H9 (cell line): Measurements from ENCODE around the gene VASH1. TPM values are rescaled to one million over a fixed set of nuclear protein-coding genes. Genes with fewer than 3 reads are reported as not detected.

Source experiments
- DNase-seq: peaks from one replicate; pipeline ENCODE4 v3.0.0-alpha.2; 2017
- H2AFZ ChIP-seq: one replicate; pipeline ENCODE4 v1.6.1; 2013; ENCODE audit warnings: mild to moderate bottlenecking, low read length, control low read depth, moderate library complexity
- H2AK5ac ChIP-seq: 2 replicates; pipeline ENCODE4 v1.6.1; 2013; ENCODE audit warnings: low read length, control low read depth, mixed read lengths; ENCODE audit not compliant: insufficient read length
- H2BK120ac ChIP-seq: one replicate; pipeline ENCODE4 v1.6.1; 2013; ENCODE audit warnings: low read depth, mild to moderate bottlenecking, low read length, control low read depth, inconsistent platforms; ENCODE audit not compliant: poor library complexity, severe bottlenecking
- H2BK12ac ChIP-seq: 2 replicates; pipeline ENCODE4 v1.6.1; 2013; ENCODE audit warnings: low read length, control low read depth, mixed read lengths, low read depth; ENCODE audit not compliant: insufficient read length
- H2BK15ac ChIP-seq: 2 replicates; pipeline ENCODE4 v1.6.1; 2013; ENCODE audit warnings: low read depth, low read length, control low read depth
- H2BK20ac ChIP-seq: one replicate; pipeline ENCODE4 v1.6.1; 2013; ENCODE audit warnings: low read depth, mild to moderate bottlenecking, low read length, control low read depth, inconsistent platforms; ENCODE audit not compliant: poor library complexity, severe bottlenecking
- H2BK5ac ChIP-seq: 2 replicates; pipeline ENCODE4 v1.6.1; 2013; ENCODE audit warnings: low read length, control low read depth, mixed read lengths; ENCODE audit not compliant: insufficient read length
- H3K14ac ChIP-seq: 2 replicates; pipeline ENCODE4 v1.6.1; 2013; ENCODE audit warnings: low read length, control low read depth; ENCODE audit not compliant: insufficient read depth
- H3K18ac ChIP-seq: 2 replicates; pipeline ENCODE4 v1.6.1; 2013; ENCODE audit warnings: low read depth, mild to moderate bottlenecking, mixed read lengths, low read length, control low read depth; ENCODE audit not compliant: insufficient read length
- H3K23ac ChIP-seq: 2 replicates; pipeline ENCODE4 v1.6.1; 2013; ENCODE audit warnings: low read length, control low read depth, mixed read lengths, low read depth; ENCODE audit not compliant: insufficient read length
- H3K23me2 ChIP-seq: 2 replicates; pipeline ENCODE4 v1.6.1; 2013; ENCODE audit warnings: low read depth, mild to moderate bottlenecking, mixed read lengths, low read length, control low read depth; ENCODE audit not compliant: insufficient read length, poor library complexity, severe bottlenecking
- H3K27ac ChIP-seq: 2 replicates; pipeline ENCODE4 v1.5.1; 2013; ENCODE audit warnings: low read length, control low read depth, mixed read lengths, low read depth; ENCODE audit not compliant: insufficient read length
- H3K27me3 ChIP-seq: 2 replicates; pipeline ENCODE4 v1.6.1; 2013; ENCODE audit warnings: low read length, control low read depth, inconsistent platforms; ENCODE audit not compliant: insufficient read depth
- H3K4ac ChIP-seq: 2 replicates; pipeline ENCODE4 v1.6.1; 2013; ENCODE audit warnings: low read depth, mild to moderate bottlenecking, control low read depth, inconsistent platforms, low read length, moderate library complexity
- H3K4me1 ChIP-seq: 2 replicates; pipeline ENCODE4 v1.6.1; 2013; ENCODE audit warnings: low read length, control low read depth, inconsistent platforms; ENCODE audit not compliant: insufficient read depth
- H3K4me2 ChIP-seq: 2 replicates; pipeline ENCODE4 v1.6.1; 2013; ENCODE audit warnings: low read length, control low read depth, mixed read lengths; ENCODE audit not compliant: insufficient read length, insufficient read depth
- H3K56ac ChIP-seq: 2 replicates; pipeline ENCODE4 v1.6.1; 2013; ENCODE audit warnings: low read depth, mild to moderate bottlenecking, mixed read lengths, low read length, control low read depth; ENCODE audit not compliant: insufficient read length
- H3K79me1 ChIP-seq: 2 replicates; pipeline ENCODE4 v1.6.1; 2013; ENCODE audit warnings: low read depth, mild to moderate bottlenecking, moderate library complexity, low read length, control low read depth, inconsistent platforms; ENCODE audit not compliant: insufficient read depth, poor library complexity, severe bottlenecking
- H3K79me2 ChIP-seq: 2 replicates; pipeline ENCODE4 v1.6.1; 2013; ENCODE audit warnings: low read length, control low read depth, inconsistent platforms; ENCODE audit not compliant: insufficient read depth
- H3K9ac ChIP-seq: 2 replicates; pipeline ENCODE4 v1.6.1; 2013; ENCODE audit warnings: low read length, control low read depth, mixed read lengths; ENCODE audit not compliant: insufficient read length; ENCODE audit errors: extremely low read depth
- H3K9me3 ChIP-seq: one replicate; pipeline ENCODE4 v1.6.1; 2013; ENCODE audit warnings: low read depth, low read length, inconsistent platforms; ENCODE audit not compliant: control insufficient read depth
- H3T11ph ChIP-seq: one replicate; pipeline ENCODE4 v1.6.1; 2013; ENCODE audit warnings: mild to moderate bottlenecking, low read length, control low read depth, inconsistent platforms
- H4K20me1 ChIP-seq: one replicate; pipeline ENCODE4 v1.6.1; 2013; ENCODE audit not compliant: control insufficient read depth, insufficient read length, insufficient read depth
- H4K5ac ChIP-seq: 2 replicates; pipeline ENCODE4 v1.6.1; 2013; ENCODE audit warnings: low read depth, mild to moderate bottlenecking, mixed read lengths, low read length, control low read depth; ENCODE audit not compliant: insufficient read length
- H4K8ac ChIP-seq: replicated peaks from 2 replicates; pipeline ENCODE4 v1.6.1; 2013; ENCODE audit warnings: low read length, control low read depth, mixed read lengths, low read depth; ENCODE audit not compliant: insufficient read length
- H4K91ac ChIP-seq: 2 replicates; pipeline ENCODE4 v1.6.1; 2013; ENCODE audit warnings: low read depth, mild to moderate bottlenecking, moderate library complexity, mixed read lengths, low read length, control low read depth; ENCODE audit not compliant: insufficient read length
- H3K27ac Mint-ChIP-seq, 3 experiments: 2 replicates in 2 of 3; 3 replicates in 1 of 3; pipeline ENCODE4 v1.8.0; 2020 to 2021; ENCODE audit warnings: mixed read lengths in 3 of 3, mild to moderate bottlenecking in 1 of 3, moderate library complexity in 1 of 3
- H3K27me3 Mint-ChIP-seq: 2 replicates; pipeline ENCODE4 v1.8.0; 2021; ENCODE audit warnings: low read depth, mild to moderate bottlenecking, moderate library complexity, mixed read lengths
- H3K36me3 Mint-ChIP-seq, 3 experiments: 2 replicates in 2 of 3; 3 replicates in 1 of 3; pipeline ENCODE4 v1.8.0; 2020 to 2021; ENCODE audit warnings: low read depth in 3 of 3, mixed read lengths in 3 of 3; ENCODE audit not compliant: insufficient read depth in 1 of 3
- H3K4me1 Mint-ChIP-seq, 2 experiments: 2 replicates each; pipeline ENCODE4 v1.8.0; 2020; ENCODE audit warnings: mixed read lengths in 2 of 2
- H3K4me3 Mint-ChIP-seq, 2 experiments: 2 replicates in 1 of 2; 3 replicates in 1 of 2; pipeline ENCODE4 v1.8.0; 2020 to 2021; ENCODE audit warnings: mild to moderate bottlenecking in 2 of 2, mixed read lengths in 2 of 2, moderate library complexity in 1 of 2
- H3K9me3 Mint-ChIP-seq, 2 experiments: 2 replicates in 1 of 2; 3 replicates in 1 of 2; pipeline ENCODE4 v1.8.0; 2020; ENCODE audit warnings: mild to moderate bottlenecking in 2 of 2, mixed read lengths in 2 of 2, moderate library complexity in 1 of 2
- CTCF ChIP-seq: fragments of 200-600 bp; sonication (generic); conservative IDR thresholded peaks from 3 replicates; pipeline ENCODE4 v1.8.0; 2021; ENCODE audit warnings: antibody characterized with exemption, mild to moderate bottlenecking
- WGBS: extraction: QIAGEN DNeasy Blood & Tissue Kit; methylation state at CpG from one replicate; pipeline ENCODE4 v1.1.7; 2013; ENCODE audit warnings: missing lambda C conversion rate, low lambda C conversion rate, mixed read lengths; ENCODE audit not compliant: insufficient read length; ENCODE audit errors: extremely low coverage; 5-methylcytosine and 5-hydroxymethylcytosine counted together
- total RNA-seq: library from RNA; stranded (reverse); gene quantifications from 2 replicates; pipeline ENCODE4 v1.2.1, GENCODE V29; 2021

The VASH1 gene
- total RNA-seq, 1 experiment from 2014 or later: 5.8 TPM

- Mint-ChIP-seq H3K4me1 (peaks cover 3 to 4% of the 10 kb centered on the region in 2 experiments), H3K36me3 (no peaks in the 10 kb centered on the region; a peak in 1 of 7 replicates), H3K9me3 (peaks cover 3 to 4% of the 10 kb centered on the region in 2 experiments; a peak in 1 of 5 replicates), H3K27ac (no peak overlapping the region), H3K4me3 (no peak overlapping the region), H3K27me3 (peaks cover 50% of the 10 kb centered on the region)
- H3K9ac ChIP-seq: no peak overlapping the region
- H3K18ac ChIP-seq: no peak overlapping the region
- no peak overlapping the region for H4K91ac ChIP-seq
- H2BK5ac ChIP-seq: no peak overlapping the region
- no peak overlapping the region for H3K4me2 ChIP-seq
- no peak overlapping the region for H3T11ph ChIP-seq
- H3K14ac ChIP-seq: no peak overlapping the region
- WGBS: no CpG with 5 or more reads among the region's 9 CpGs
- no peak overlapping the region for H2BK15ac ChIP-seq
- no peak overlapping the region for H2BK12ac ChIP-seq
- H2AFZ ChIP-seq: no peak overlapping the region
- H3K27ac ChIP-seq: no peak overlapping the region
- no peak for DNase-seq
- no peak overlapping the region for H3K56ac ChIP-seq
- no peaks in the 10 kb centered on the region for H4K20me1 ChIP-seq
- H4K8ac ChIP-seq: no peak overlapping the region
- H2AK5ac ChIP-seq: no peak overlapping the region
- no peak overlapping the region for H4K5ac ChIP-seq
- H3K23ac ChIP-seq: no peak overlapping the region
- H3K23me2 ChIP-seq: no peaks in the 10 kb centered on the region
- no peaks in the 10 kb centered on the region for H3K4me1 ChIP-seq
- H3K9me3 ChIP-seq: no peaks in the 10 kb centered on the region
- TF ChIP-seq CTCF: no peak
- H2BK120ac ChIP-seq: no peak overlapping the region
- H3K27me3 ChIP-seq: peaks cover 11% of the 10 kb centered on the region; the same call in 1 of the 2 replicates
- no peaks in the 10 kb centered on the region for H3K79me2 ChIP-seq
- no peak overlapping the region for H3K4ac ChIP-seq
- H3K79me1 ChIP-seq: no peaks in the 10 kb centered on the region
- no peak overlapping the region for H2BK20ac ChIP-seq
Observed at GRCh38 chr14:76755610-76756370, 5.5 kb upstream of the VASH1 start.
